ENCODE measurements around the gene NTM.
A peak's percentile ranks its signal among the peaks of the same experiment; 100 is the strongest.

Gene NTM

GRCh38 chr11:131724436-131724975, 354.1 kb downstream of the NTM start:
- DNase-seq (ENCODE audit: low read depth in 2 of 2) = no peak

DNA sequence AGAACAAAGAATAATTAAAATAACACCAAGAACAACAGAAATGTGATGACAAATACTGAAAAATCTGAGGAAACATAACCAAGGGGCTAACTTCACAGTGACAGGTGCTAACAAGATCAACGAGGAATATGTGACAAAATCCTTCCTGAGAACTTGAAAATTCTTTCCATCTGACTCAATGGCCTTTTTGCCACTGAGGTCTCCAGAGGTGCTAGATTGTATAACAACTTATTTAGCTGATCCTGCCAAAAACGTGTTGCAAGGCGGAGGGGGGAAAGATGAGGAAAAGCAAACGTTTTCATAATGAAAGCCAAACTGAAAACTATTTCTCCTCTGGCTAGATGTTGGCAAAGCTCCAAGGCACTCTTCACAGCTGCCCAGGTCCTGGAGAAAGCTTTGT, 364.5 kb downstream of the NTM start:
- DNase-seq (ENCODE audit: low read depth in 2 of 2) = no peak

GRCh38 chr11:131737357-131737756, 366.9 kb downstream of the NTM start:
- DNase-seq (ENCODE audit: low read depth in 2 of 2) = no peak

- no peak for DNase-seq (ENCODE audit: low read depth in 2 of 2)
Measured at GRCh38 chr11:131739243-131739882, 368.9 kb downstream of the NTM start.

GRCh38 chr11:131744847-131745246, 374.4 kb downstream of the NTM start:
- no peak for DNase-seq (ENCODE audit: low read depth in 2 of 2)

DNA sequence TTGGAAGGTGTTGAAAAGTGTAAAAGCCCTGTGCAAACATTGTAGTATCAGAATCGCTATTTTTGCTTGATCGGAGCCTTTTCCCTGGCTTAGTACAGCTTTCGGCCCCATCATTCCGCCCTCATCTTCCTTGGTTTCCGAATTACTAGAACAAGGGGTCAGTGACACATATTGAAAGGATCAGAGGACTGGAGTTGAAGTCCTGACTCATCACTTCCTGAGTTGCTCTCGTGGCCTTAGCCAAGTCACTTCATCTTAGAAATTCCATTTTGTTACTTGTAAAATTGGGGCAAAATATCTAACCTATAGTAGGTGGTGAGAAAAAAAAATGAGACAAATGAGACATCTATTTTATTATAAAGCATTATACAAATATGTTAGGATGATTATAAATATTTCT, 375.0 kb downstream of the NTM start:
- DNase-seq (ENCODE audit: low read depth in 2 of 2) = no peak

DNA sequence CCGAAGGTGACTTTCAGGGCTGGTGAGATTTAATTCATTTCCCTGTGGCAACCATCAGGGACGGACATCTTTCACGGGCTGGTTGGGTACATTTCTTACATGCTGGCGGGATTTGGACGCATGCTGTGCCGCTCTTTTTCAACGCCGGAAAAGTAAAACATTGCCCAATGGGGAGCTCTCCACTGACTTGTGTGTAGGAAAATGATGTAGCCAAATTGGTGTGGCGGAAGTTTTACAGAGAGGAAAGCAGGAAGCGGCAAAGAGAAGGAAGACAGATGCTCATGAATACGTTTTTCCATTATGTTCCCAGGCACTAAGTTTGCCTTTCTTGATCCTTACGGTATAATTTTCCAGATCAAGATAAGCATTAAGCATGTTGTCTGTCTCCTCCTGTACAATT, 375.8 kb downstream of the NTM start:
- DNase-seq (ENCODE audit: low read depth in 2 of 2) = no peak

- DNase-seq (ENCODE audit: low read depth in 2 of 2) = peak; percentile 2 to 26
Measured at GRCh38 chr11:131748151-131749050, 378.0 kb downstream of the NTM start.

- DNase-seq (ENCODE audit: low read depth in 2 of 2) = no peak
Measured at GRCh38 chr11:131749101-131749500, 378.7 kb downstream of the NTM start.

- DNase-seq (ENCODE audit: low read depth in 2 of 2) = no peak
Measured at GRCh38 chr11:131750152-131750551, 379.7 kb downstream of the NTM start.

- DNase-seq (ENCODE audit: low read depth in 2 of 2) = no peak
Measured at GRCh38 chr11:131750692-131751091, 380.3 kb downstream of the NTM start.

- no peak for DNase-seq (ENCODE audit: low read depth in 2 of 2)
Measured at GRCh38 chr11:131754671-131755070, 384.3 kb downstream of the NTM start.

DNA sequence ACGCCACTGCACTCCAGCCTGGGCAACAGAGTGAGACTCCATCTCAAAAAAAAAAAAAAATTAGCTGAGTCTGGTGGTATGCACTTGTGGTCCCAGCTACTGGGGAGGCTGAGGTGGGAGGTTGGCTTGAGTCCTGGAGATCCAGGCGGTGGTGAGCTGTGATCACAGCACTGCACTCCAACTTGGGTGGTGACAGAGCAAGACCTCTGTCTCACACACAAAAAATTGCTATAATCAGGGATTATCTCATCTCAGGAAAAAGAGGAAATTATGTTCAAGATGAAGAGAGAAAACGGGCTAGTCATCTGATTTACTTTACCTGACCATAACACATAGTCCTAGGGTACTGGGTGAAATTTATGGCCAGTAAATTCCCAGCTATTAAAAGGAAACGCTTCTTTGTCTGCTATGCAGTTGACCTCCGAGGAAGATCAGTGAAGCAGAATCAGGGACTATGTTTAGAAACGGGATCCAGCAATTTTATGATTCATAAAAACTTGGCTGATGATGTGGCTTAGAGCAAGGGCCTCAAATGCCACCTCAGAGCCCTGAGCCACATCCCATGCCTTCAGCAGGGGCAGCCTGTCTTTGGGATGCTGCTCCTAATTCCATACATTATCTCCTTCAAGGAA, 386.2 kb downstream of the NTM start:
- DNase-seq (ENCODE audit: low read depth in 2 of 2) = no peak

DNA sequence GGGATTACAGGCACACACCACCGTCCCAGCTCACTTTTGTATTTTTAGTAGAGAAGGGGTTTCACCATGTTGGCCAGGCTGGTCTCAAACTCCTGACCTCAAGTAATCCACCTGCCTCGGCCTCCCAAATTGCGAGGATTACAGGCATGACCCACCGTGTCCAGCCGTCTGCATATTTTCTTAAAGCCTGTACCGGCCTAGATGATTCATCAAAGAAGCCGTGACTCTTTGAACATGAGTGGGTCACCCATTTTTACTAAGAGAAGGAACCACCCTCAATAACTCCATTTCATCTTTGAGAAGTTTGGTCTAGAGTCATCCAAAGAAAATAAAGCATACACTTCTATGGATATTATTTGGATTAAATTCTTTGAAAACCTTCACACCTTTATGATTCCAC, 388.3 kb downstream of the NTM start:
- DNase-seq (ENCODE audit: low read depth in 2 of 2) = no peak

DNA sequence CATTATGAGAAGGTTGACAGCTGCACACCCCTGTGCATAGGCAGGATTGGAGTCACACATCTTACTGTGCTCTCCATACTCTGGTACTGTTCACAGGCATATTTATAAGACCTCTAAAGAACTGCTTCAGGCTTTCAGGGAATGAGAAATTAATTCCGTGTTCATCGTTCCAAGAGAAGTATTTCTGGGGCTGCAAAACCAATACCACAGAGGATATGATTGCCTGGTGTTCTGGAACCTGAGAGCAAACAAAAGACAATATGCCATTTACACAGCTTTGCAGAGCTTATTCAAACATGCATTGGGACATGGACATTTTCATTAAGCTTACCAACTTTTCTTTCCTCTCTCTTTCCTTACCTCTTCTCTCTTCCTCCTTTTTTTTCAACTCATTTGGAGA, 388.7 kb downstream of the NTM start:
- DNase-seq (ENCODE audit: low read depth in 2 of 2) = no peak

DNA sequence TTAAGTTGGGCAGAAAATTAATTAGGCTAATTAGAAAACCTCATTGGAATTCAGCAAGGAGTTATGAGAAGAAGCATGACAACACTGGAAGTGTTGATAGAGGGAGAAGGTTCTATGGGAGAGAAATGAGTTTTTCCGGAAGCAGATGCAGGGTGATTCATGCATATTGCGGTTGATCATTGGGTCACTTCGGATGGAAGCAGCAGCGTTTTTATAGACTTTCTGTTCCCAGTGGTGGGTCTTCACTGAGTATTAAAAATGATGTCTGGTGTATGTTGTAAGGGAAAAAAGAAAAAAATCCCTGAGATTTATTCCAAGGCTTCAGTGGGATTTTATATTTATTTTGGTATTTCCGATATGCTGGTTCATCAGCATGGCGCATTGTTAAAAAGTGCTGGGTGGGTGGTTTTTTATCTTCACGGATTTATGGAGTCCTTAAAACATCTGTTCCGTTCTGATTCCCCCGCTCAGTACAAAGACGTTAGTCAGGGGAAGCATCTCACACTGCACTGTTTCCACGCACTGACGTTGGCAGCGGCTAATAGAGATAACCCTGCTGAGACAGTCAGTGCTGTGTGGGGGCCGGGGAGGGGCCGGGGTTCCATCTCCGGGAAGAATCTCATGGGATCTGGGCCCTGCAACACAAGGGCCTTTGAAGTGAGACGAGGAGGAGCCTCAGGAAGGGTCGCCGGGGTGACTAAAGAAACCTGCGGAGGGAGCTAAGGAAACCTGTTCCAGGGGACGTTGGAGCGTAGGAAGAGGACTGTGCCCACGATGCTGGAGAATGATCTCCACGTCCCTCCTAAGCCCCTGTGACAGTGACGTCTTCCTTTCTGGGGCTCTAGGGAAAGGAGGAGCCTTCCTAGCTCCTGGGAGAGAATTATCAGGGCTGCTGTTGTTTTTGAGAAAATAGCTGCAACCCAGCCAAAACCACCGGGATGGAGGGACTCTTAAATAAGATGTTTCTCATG, 390.0 kb downstream of the NTM start:
- no peak for DNase-seq (ENCODE audit: low read depth in 2 of 2)

- no peak for DNase-seq (ENCODE audit: low read depth in 2 of 2)
Measured at GRCh38 chr11:131762346-131763110, 392.1 kb downstream of the NTM start.

DNA sequence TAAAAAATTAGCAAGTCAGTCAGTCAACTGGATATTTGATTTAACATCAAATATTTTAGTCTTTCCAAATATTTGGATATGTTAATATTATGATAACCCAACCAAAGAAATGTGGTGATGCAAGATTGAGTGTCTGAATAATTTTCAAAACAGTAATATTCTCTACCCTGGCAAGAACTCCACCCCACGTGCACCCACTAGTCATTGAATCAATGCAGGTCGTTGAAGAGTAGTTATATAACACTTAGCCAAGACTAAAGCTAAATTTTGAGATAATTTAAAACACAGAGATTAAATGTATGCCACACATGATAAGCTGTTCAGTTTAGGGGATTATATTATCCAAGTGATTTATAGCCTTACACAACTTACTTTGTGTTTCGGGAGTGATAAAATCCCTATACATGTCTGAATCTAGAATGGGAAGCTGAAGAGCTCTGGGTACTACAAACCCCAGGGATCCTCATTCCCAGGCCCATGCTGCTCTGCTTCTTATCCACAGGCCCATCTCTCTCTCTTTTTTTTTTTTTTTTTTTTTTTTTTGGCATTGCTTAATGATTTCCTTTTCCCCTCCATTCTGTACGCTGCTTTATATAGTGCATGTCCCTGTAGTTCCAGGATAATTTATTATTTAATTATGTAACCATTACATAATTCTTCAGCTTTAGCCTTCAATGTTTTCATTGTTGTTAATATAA, 392.9 kb downstream of the NTM start:
- no peak for DNase-seq (ENCODE audit: low read depth in 2 of 2)

GRCh38 chr11:131764126-131764525, 393.7 kb downstream of the NTM start:
- no peak for DNase-seq (ENCODE audit: low read depth in 2 of 2)

DNA sequence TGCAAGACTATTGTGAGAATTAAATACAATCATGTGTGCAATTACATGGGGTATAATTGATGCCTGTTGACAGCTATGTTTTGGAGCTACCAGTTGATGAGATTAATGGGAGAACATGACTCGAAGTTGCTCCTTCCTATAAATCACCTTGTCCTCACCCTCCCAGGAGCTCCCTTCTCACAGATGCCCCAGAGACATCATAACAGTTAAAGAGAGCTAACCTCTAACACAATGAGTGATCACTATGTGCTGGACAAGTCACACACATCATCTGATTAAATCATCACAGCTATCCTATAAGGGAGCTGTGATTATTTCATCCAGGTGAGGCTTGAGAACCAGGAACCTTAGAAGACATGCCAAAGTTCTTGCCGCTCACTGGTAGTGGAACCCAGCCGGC, 394.2 kb downstream of the NTM start:
- DNase-seq (ENCODE audit: low read depth in 2 of 2) = no peak
